K562 (cell line): ENCODE measurements around the gene MED29. TPM values are rescaled to one million over a fixed set of nuclear protein-coding genes. Genes with fewer than 3 reads are reported as not detected.

Source experiments
- ATF6 ChIP-seq: sonication (generic); formaldehyde crosslinking; IDR thresholded peaks from 2 replicates; pipeline ENCODE4 v1.4.0; 2020; ENCODE audit warnings: mild to moderate bottlenecking, missing genetic modification reagents
- FOSL1 ChIP-seq: fragments of 200-800 bp; sonication (Bioruptor generic); conservative IDR thresholded peaks from 2 replicates; pipeline ENCODE4 v1.6.1; 2016; ENCODE audit warnings: missing genetic modification characterization, missing compliant biosample characterization
- GABPB1 ChIP-seq: sonication (generic); formaldehyde crosslinking; IDR thresholded peaks from 2 replicates; pipeline ENCODE4 v1.8.0; 2022; ENCODE audit warnings: mild to moderate bottlenecking, missing genetic modification reagents
- HMG20B ChIP-seq: fragments of 250-450 bp; sonication (Bioruptor Pico); IDR thresholded peaks from 2 replicates; pipeline ENCODE4 v1.5.0; 2021; ENCODE audit warnings: mild to moderate bottlenecking
- POLR2H ChIP-seq: IDR thresholded peaks from 2 replicates; pipeline ENCODE4 v1.6.1; 2016; ENCODE audit warnings: missing genetic modification characterization, low read depth, mild to moderate bottlenecking, control low read depth, missing compliant biosample characterization, moderate library complexity
- POLR3A ChIP-seq: IDR thresholded peaks from 2 replicates; pipeline ENCODE4 v1.6.1; 2011; ENCODE audit warnings: borderline replicate concordance, mild to moderate bottlenecking, moderate library complexity; ENCODE audit not compliant: insufficient read length, insufficient read depth; ENCODE audit errors: extremely low read depth
- RFX7 ChIP-seq: fragments of 250-450 bp; sonication (Bioruptor Pico); IDR thresholded peaks from 2 replicates; pipeline ENCODE4 v1.5.1; 2021; ENCODE audit warnings: mild to moderate bottlenecking
- TBL1XR1 ChIP-seq, 2 experiments: IDR thresholded peaks; 2 replicates each; pipeline ENCODE4 v1.6.1; 2012; ENCODE audit warnings: improper control_type of control experiment in 2 of 2, low read length in 2 of 2, mild to moderate bottlenecking in 1 of 2
- THRA ChIP-seq: fragments of 450-650 bp; IDR thresholded peaks from 2 replicates; pipeline ENCODE4 v1.6.1; 2017; ENCODE audit warnings: mild to moderate bottlenecking, moderate library complexity
- ZNF316 ChIP-seq: fragments of 450-650 bp; IDR thresholded peaks from 2 replicates; pipeline ENCODE4 v1.6.1; 2016
- polyA plus RNA-seq, 8 experiments: library from polyadenylated mRNA; depleted of rRNA in 4 of 8; stranded (reverse) in 5 of 8; unstranded in 3 of 8; fragments of >200 nt; fragmentation: Nextera tagmentation in 2 of 8; fragmentation: Illumina TruSeq in 1 of 8; extraction: Ambion mirVana in 2 of 8; extraction: Trizol in 1 of 8; gene quantifications; 2 replicates each; pipeline versions ENCODE4 v1.2.1 to v1.2.3, GENCODE V29; 2011 to 2014; ENCODE audit warnings: inconsistent platforms in 1 of 8, missing spikeins in 1 of 8
- total RNA-seq, 7 experiments: library from RNA; depleted of rRNA in 6 of 7; stranded (reverse); fragments of >200 nt in 6 of 7; fragmentation: Illumina TruSeq in 2 of 7; extraction: Trizol in 2 of 7; gene quantifications; 2 replicates each; pipeline versions ENCODE4 v1.2.1 to v1.2.3, GENCODE V29; 2011 to 2021; ENCODE audit warnings: low replicate concordance in 1 of 7
- TF ChIP-seq, protein P1 (sequence below): sonication (generic); formaldehyde crosslinking; IDR thresholded peaks from 2 replicates; pipeline ENCODE4 v1.8.1; 2022; ENCODE audit warnings: missing genetic modification reagents
- TF ChIP-seq, protein P2 (sequence below): fragments of 450-650 bp; IDR thresholded peaks from 2 replicates; pipeline ENCODE4 v1.6.1; 2018; ENCODE audit not compliant: partially characterized antibody

Gene MED29
- total and polyA plus RNA-seq, 9 of the 15 experiments (the other 6 are each of a cell fraction or from before 2014, with no cell fraction given), result 1.8 to 22.6 (median 12.4) TPM

- peak; percentile 80; the same call in 1 of the 2 replicates for TF ChIP-seq ATF6 (CRISPR knock-in tag)
- peak; percentile 26; the same call in 1 of the 2 replicates for TF ChIP-seq ZNF316
- TF ChIP-seq THRA, result no peak
- TF ChIP-seq RFX7, result no peak
- peak; percentile 97 for TF ChIP-seq FOSL1
- TF ChIP-seq HMG20B (CRISPR knock-in tag), result no peak
- TF ChIP-seq POLR3A, result no peak
- TF ChIP-seq, protein P1, sequence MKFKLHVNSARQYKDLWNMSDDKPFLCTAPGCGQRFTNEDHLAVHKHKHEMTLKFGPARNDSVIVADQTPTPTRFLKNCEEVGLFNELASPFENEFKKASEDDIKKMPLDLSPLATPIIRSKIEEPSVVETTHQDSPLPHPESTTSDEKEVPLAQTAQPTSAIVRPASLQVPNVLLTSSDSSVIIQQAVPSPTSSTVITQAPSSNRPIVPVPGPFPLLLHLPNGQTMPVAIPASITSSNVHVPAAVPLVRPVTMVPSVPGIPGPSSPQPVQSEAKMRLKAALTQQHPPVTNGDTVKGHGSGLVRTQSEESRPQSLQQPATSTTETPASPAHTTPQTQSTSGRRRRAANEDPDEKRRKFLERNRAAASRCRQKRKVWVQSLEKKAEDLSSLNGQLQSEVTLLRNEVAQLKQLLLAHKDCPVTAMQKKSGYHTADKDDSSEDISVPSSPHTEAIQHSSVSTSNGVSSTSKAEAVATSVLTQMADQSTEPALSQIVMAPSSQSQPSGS (CRISPR knock-in tag), result no peak
- TF ChIP-seq, protein P2, sequence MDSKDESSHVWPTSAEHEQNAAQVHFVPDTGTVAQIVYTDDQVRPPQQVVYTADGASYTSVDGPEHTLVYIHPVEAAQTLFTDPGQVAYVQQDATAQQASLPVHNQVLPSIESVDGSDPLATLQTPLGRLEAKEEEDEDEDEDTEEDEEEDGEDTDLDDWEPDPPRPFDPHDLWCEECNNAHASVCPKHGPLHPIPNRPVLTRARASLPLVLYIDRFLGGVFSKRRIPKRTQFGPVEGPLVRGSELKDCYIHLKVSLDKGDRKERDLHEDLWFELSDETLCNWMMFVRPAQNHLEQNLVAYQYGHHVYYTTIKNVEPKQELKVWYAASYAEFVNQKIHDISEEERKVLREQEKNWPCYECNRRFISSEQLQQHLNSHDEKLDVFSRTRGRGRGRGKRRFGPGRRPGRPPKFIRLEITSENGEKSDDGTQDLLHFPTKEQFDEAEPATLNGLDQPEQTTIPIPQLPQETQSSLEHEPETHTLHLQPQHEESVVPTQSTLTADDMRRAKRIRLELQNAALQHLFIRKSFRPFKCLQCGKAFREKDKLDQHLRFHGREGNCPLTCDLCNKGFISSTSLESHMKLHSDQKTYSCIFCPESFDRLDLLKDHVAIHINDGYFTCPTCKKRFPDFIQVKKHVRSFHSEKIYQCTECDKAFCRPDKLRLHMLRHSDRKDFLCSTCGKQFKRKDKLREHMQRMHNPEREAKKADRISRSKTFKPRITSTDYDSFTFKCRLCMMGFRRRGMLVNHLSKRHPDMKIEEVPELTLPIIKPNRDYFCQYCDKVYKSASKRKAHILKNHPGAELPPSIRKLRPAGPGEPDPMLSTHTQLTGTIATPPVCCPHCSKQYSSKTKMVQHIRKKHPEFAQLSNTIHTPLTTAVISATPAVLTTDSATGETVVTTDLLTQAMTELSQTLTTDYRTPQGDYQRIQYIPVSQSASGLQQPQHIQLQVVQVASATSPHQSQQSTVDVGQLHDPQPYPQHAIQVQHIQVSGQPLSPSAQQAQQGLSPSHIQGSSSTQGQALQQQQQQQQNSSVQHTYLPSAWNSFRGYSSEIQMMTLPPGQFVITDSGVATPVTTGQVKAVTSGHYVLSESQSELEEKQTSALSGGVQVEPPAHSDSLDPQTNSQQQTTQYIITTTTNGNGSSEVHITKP, result no peak
- peak; percentile 34; the same call in 1 of the 2 replicates for TF ChIP-seq POLR2H (tag)
- TF ChIP-seq TBL1XR1 (IDR thresholded peaks at IDR 0.05; ENCODE audit: low read length in 2 of 2), result no peak
- peak; percentile 70; the same call in 1 of the 2 replicates for TF ChIP-seq GABPB1 (CRISPR knock-in tag)
Observed at GRCh38 chr19:39430675-39431593, 39.8 kb downstream of the MED29 start (continued).
